Activated CD8-positive, alpha-beta memory T cell treated with anti-CD3 and anti-CD28 coated beads for 36 hours (primary cell): ENCODE results near the gene PROSER2. TPM values are rescaled to one million over a fixed set of nuclear protein-coding genes. Genes with fewer than 3 reads are reported as not detected.

Experiments used
- total RNA-seq, 2 experiments: library from RNA; stranded (reverse); gene quantifications; one replicate each; pipeline ENCODE4 v1.2.3, GENCODE V29; 2021

PROSER2 gene
- total RNA-seq, 2 experiments from 2014 or later: 1.4 to 1.6 TPM

Other genes starting within 250 kb of the PROSER2 start
- 1 to 10 TPM; 2.3 to 2.7 TPM for gene USP6NL, start 211.7 kb upstream of the PROSER2 start, total RNA-seq
- under 1 TPM; 0.73 to 0.78 TPM for gene ECHDC3, start 81.0 kb upstream of the PROSER2 start, total RNA-seq
- gene UPF2, start 219.5 kb downstream of the PROSER2 start, total RNA-seq: 10 to 100 TPM; 38.5 to 39.6 TPM
- gene DHTKD1, start 245.6 kb downstream of the PROSER2 start, total RNA-seq: 10 to 100 TPM in 1 of 2 experiments, 1 to 10 TPM in 1; 9.8 to 12.0 TPM